RWPE1 (cell line): Measurements from ENCODE around the gene IL7R.

Experiments used
- CTCF ChIA-PET: fragments of 350-600 bp; sonication (Branson Sonifier 250); formaldehyde crosslinking; extraction: SDS; loops from one replicate; lab custom pipeline; 2021; lab: Yijun Ruan, JAX
- POLR2A ChIA-PET: fragments of 400-600 bp; formaldehyde crosslinking; extraction: SDS; loops from one replicate; lab custom pipeline; 2020; ENCODE audit warnings: antibody characterized with exemption; ENCODE audit not compliant: low non-redundant PET; lab: Yijun Ruan, JAX
- DNase-seq: peaks from one replicate; pipeline ENCODE4 v3.0.0; 2012; ENCODE audit warnings: low spot score
- H3K27ac ChIP-seq: fragments of 450-650 bp; 2 replicates; pipeline ENCODE4 v1.5.1; 2017
- CTCF ChIP-seq: fragments of 450-650 bp; conservative IDR thresholded peaks from 2 replicates; pipeline ENCODE4 v1.5.1; 2017; ENCODE audit warnings: low read depth, mild to moderate bottlenecking

IL7R gene

GRCh38 chr5:35877655-35878054 lies 21.0 kb downstream of the IL7R start:
- TF ChIP-seq CTCF, result no peak
- DNase-seq, result no peak
- H3K27ac ChIP-seq, result no peak overlapping the region
- POLR2A ChIA-PET, result no interaction called here
- CTCF ChIA-PET, result no interaction called here

- CTCF ChIA-PET, result no interaction called here
- DNase-seq, result no peak
- no peak for TF ChIP-seq CTCF
- no peak overlapping the region for H3K27ac ChIP-seq
- POLR2A ChIA-PET, result no interaction called here
Observed at GRCh38 chr5:35878079-35878478, 21.4 kb downstream of the IL7R start.

- no peak overlapping the region for H3K27ac ChIP-seq
- CTCF ChIA-PET, result interaction anchor here (0.5 to 1.2 kb wide), 2 partner anchors 47 to 410 kb away, joined by 5 read pairs; no protein-coding TSS in a partner anchor
- POLR2A ChIA-PET, result no interaction called here
- no peak for DNase-seq
- TF ChIP-seq CTCF, result no peak
Observed at GRCh38 chr5:35879096-35879495, 22.4 kb downstream of the IL7R start.

GRCh38 chr5:35879649-35880048 lies 23.0 kb downstream of the IL7R start:
- ChIA-PET POLR2A (no interaction called here), CTCF (interaction anchor here (1.2 kb wide), 1 partner anchor 47 kb away, joined by 5 read pairs; no protein-coding TSS in a partner anchor)
- no peak overlapping the region for H3K27ac ChIP-seq
- no peak for DNase-seq
- TF ChIP-seq CTCF, result no peak

GRCh38 chr5:35880156-35880555 lies 23.5 kb downstream of the IL7R start:
- no peak overlapping the region for H3K27ac ChIP-seq
- CTCF ChIA-PET, result interaction anchor here (0.7 to 1.2 kb wide), 2 partner anchors 46 to 233 kb away, joined by 4 to 5 read pairs; no protein-coding TSS in a partner anchor
- no peak for DNase-seq
- TF ChIP-seq CTCF, result no peak
- POLR2A ChIA-PET, result no interaction called here

GRCh38 chr5:35881758-35882157 lies 25.1 kb downstream of the IL7R start:
- ChIA-PET POLR2A (no interaction called here), CTCF (interaction anchor here (0.7 kb wide), 1 partner anchor 152 kb away, joined by 9 read pairs; no protein-coding TSS in a partner anchor)
- TF ChIP-seq CTCF, result no peak
- no peak for DNase-seq
- no peak overlapping the region for H3K27ac ChIP-seq
